SHP77 (cell line): ENCODE measurements around the gene CTRB2.
A peak's percentile ranks its signal among the peaks of the same experiment; 100 is the strongest.

Source experiments
- DNase-seq, 2 experiments: peaks; one replicate each; lab custom pipeline; 2025; lab: John Stamatoyannopoulos, UW

The CTRB2 gene

GRCh38 chr16:75206749-75207451 lies at the start of gene CTRB2:
TSS of gene CTRB2 (minus strand) at chr16:75207161. CDS start at chr16:75207141, 20 bp downstream.
- DNase-seq = no peak

GRCh38 chr16:75256059-75256571 lies 49.2 kb upstream of the CTRB2 start:
- no peak for DNase-seq

GRCh38 chr16:75254359-75254837 lies 47.4 kb upstream of the CTRB2 start:
- DNase-seq = no peak

GRCh38 chr16:75252946-75253911 lies 46.3 kb upstream of the CTRB2 start:
- no peak for DNase-seq

- DNase-seq = no peak
These were observed 45.3 kb upstream of the CTRB2 start for GRCh38 chr16:75252049-75252864.

GRCh38 chr16:75251280-75252048 lies 44.5 kb upstream of the CTRB2 start, which contains the start of gene BCAR1:
TSS of gene BCAR1 (minus strand) at chr16:75251624. CDS start at chr16:75251482, 142 bp downstream.
- DNase-seq = peak; percentile 65 to 87

GRCh38 chr16:75250809-75251279 lies 43.9 kb upstream of the CTRB2 start:
- no peak for DNase-seq

GRCh38 chr16:75250089-75250808 lies 43.3 kb upstream of the CTRB2 start:
- DNase-seq = no peak

- no peak for DNase-seq
These were observed 42.5 kb upstream of the CTRB2 start for GRCh38 chr16:75249441-75249840.

GRCh38 chr16:75248536-75249380 lies 41.8 kb upstream of the CTRB2 start:
- no peak for DNase-seq

GRCh38 chr16:75248142-75248535 lies 41.2 kb upstream of the CTRB2 start:
- no peak for DNase-seq

- no peak for DNase-seq
These were observed 40.3 kb upstream of the CTRB2 start for GRCh38 chr16:75247249-75247648.

GRCh38 chr16:75246504-75247205 lies 39.7 kb upstream of the CTRB2 start:
- no peak for DNase-seq

- no peak for DNase-seq
These were observed 38.1 kb upstream of the CTRB2 start for GRCh38 chr16:75244844-75245758.

- no peak for DNase-seq
These were observed 37.4 kb upstream of the CTRB2 start for GRCh38 chr16:75244225-75244809.

GRCh38 chr16:75243667-75244224 lies 36.8 kb upstream of the CTRB2 start:
- DNase-seq = no peak
